Endothelial cell of umbilical vein (primary cell): ENCODE measurements around the gene GPR137B. TPM values are rescaled to one million over a fixed set of nuclear protein-coding genes. Genes with fewer than 3 reads are reported as not detected.

Experiments used
- BruUV-seq: library from RNA; stranded (reverse); fragments of 400-500 nt; replicated peaks from 2 replicates; lab custom pipeline; 2021; lab: Mats Ljungman, UMichigan
- CTCF ChIA-PET: fragments of 300-600, 350-600 bp; sonication (Branson Sonifier 250); formaldehyde crosslinking; loops from one replicate; lab custom pipeline; 2021; ENCODE audit warnings: antibody characterized with exemption, inconsistent platforms; lab: Charles Lee
- POLR2A ChIA-PET: fragments of 300-600, 350-600 bp; sonication (Branson Sonifier 250); formaldehyde crosslinking; loops from one replicate; lab custom pipeline; 2021; ENCODE audit warnings: antibody characterized with exemption, inconsistent platforms; lab: Charles Lee
- DNase-seq: peaks from one replicate; pipeline ENCODE4 v3.0.0-alpha.2; 2011; ENCODE audit warnings: low read depth, low spot score
- FAIRE-seq: peaks from 2 replicates; lab custom pipeline; 2011; peaks lifted over from hg19 to GRCh38; lab: Jason Lieb, UNC
- H2AFZ ChIP-seq: 2 replicates; pipeline ENCODE4 v1.6.0; 2012; ENCODE audit warnings: low read depth, low read length, control low read depth, inconsistent platforms
- H3K27ac ChIP-seq: 2 replicates; pipeline ENCODE4 v1.5.1; 2011; ENCODE audit warnings: low read depth, mild to moderate bottlenecking, control low read depth, low read length, moderate library complexity; ENCODE audit not compliant: insufficient read depth
- H3K27me3 ChIP-seq, 2 experiments: 2 replicates each; pipeline versions ENCODE4 v1.6.0 to v1.6.1; 2011; ENCODE audit warnings: low read length in 2 of 2, mixed read lengths in 1 of 2; ENCODE audit not compliant: control insufficient read depth in 2 of 2, insufficient read depth in 2 of 2
- H3K36me3 ChIP-seq, 2 experiments: 2 replicates in 1 of 2; 3 replicates in 1 of 2; pipeline ENCODE4 v1.5.1; 2011; ENCODE audit warnings: low read length in 2 of 2, mild to moderate bottlenecking in 1 of 2, moderate library complexity in 1 of 2; ENCODE audit not compliant: control insufficient read depth in 2 of 2, insufficient read depth in 2 of 2; ENCODE audit errors: extremely low read depth in 1 of 2
- H3K4me1 ChIP-seq: 3 replicates; pipeline ENCODE4 v1.5.1; 2011; ENCODE audit warnings: mild to moderate bottlenecking, low read length; ENCODE audit not compliant: control insufficient read depth, insufficient read depth; ENCODE audit errors: extremely low read depth
- H3K4me2 ChIP-seq: 2 replicates; pipeline ENCODE4 v1.6.1; 2011; ENCODE audit warnings: low read length, control low read depth, mixed read lengths; ENCODE audit not compliant: insufficient read depth
- H3K4me3 ChIP-seq, 3 experiments: fragments of 200-600 bp in 1 of 3; sonication (generic), shearing (Covaris generic) in 1 of 3; replicated peaks in 1 of 3; 2 replicates each; pipeline ENCODE4 v1.5.1; 2011 to 2016; ENCODE audit warnings: control low read depth in 3 of 3, low read length in 3 of 3, mild to moderate bottlenecking in 2 of 3, inconsistent platforms in 1 of 3, low read depth in 1 of 3, moderate library complexity in 1 of 3; ENCODE audit not compliant: insufficient read depth in 1 of 3
- H3K79me2 ChIP-seq: 2 replicates; pipeline ENCODE4 v1.6.0; 2012; ENCODE audit warnings: low read length, inconsistent platforms; ENCODE audit not compliant: control insufficient read depth, insufficient read depth
- H3K9ac ChIP-seq: replicated peaks from 2 replicates; pipeline ENCODE3; 2011; ENCODE audit warnings: low read length, control low read depth; ENCODE audit not compliant: insufficient read depth; ENCODE audit errors: extremely low read depth
- H3K9me1 ChIP-seq: replicated peaks from 3 replicates; pipeline ENCODE4 v1.6.0; 2011; ENCODE audit warnings: mild to moderate bottlenecking, low read length; ENCODE audit not compliant: control insufficient read depth, insufficient read depth; ENCODE audit errors: extremely low read depth
- H3K9me3 ChIP-seq: replicated peaks from 2 replicates; pipeline ENCODE4 v1.5.1; 2012; ENCODE audit warnings: low read length, inconsistent platforms; ENCODE audit not compliant: control insufficient read depth, insufficient read depth
- H4K20me1 ChIP-seq: replicated peaks from 2 replicates; pipeline ENCODE3; 2011; ENCODE audit warnings: mild to moderate bottlenecking, low read length; ENCODE audit not compliant: control insufficient read depth, insufficient read depth; ENCODE audit errors: extremely low read depth
- CTCF ChIP-seq, 2 donors: IDR thresholded peaks; 1 replicate in 1 of 2; 2 replicates in 1 of 2; pipeline ENCODE4 v1.5.1; 2011; ENCODE audit warnings: low read length in 2 of 2, mild to moderate bottlenecking in 2 of 2, moderate library complexity in 2 of 2, control low read depth in 1 of 2, inconsistent platforms in 1 of 2, low read depth in 1 of 2; ENCODE audit not compliant: insufficient read depth in 1 of 2; ENCODE audit errors: extremely low read depth in 1 of 2
- EZH2 ChIP-seq: IDR thresholded peaks from 2 replicates; pipeline ENCODE4 v1.6.1; 2012; ENCODE audit warnings: borderline replicate concordance, low read depth, mild to moderate bottlenecking, moderate library complexity, low read length, inconsistent platforms; ENCODE audit not compliant: severe bottlenecking
- FOS ChIP-seq: IDR thresholded peaks from 2 replicates; pipeline ENCODE4 v1.6.1; 2011; ENCODE audit warnings: mild to moderate bottlenecking, low read length, moderate library complexity, borderline replicate concordance; ENCODE audit not compliant: insufficient read depth
- GATA2 ChIP-seq: IDR thresholded peaks from 2 replicates; pipeline ENCODE4 v1.7.0; 2011; ENCODE audit warnings: low read depth, mild to moderate bottlenecking, moderate library complexity, mixed read lengths, low read length; ENCODE audit not compliant: insufficient read length, insufficient read depth
- JUN ChIP-seq: IDR thresholded peaks from 2 replicates; pipeline ENCODE4 v1.6.1; 2011; ENCODE audit warnings: borderline replicate concordance, low read depth; ENCODE audit not compliant: insufficient read length, insufficient read depth
- MAX ChIP-seq: IDR thresholded peaks from 2 replicates; pipeline ENCODE4 v1.6.1; 2011; ENCODE audit not compliant: insufficient read depth, insufficient read length
- MYC ChIP-seq: IDR thresholded peaks from one replicate; pipeline ENCODE4 v1.6.1; 2011; ENCODE audit warnings: mild to moderate bottlenecking, low read depth, low read length
- POLR2A ChIP-seq: IDR thresholded peaks from 2 replicates; pipeline ENCODE4 v1.6.1; 2012; ENCODE audit warnings: low read depth, mild to moderate bottlenecking, control low read depth, low read length
- POLR2AphosphoS5 ChIP-seq: IDR thresholded peaks from 2 replicates; pipeline ENCODE4 v1.6.1; 2012; ENCODE audit warnings: low read depth, mild to moderate bottlenecking, control low read depth, low read length, moderate library complexity; ENCODE audit not compliant: insufficient read depth
- dilution Hi-C: fragments of 300-500 bp; cut with MboI; formaldehyde crosslinking; loops from one replicate; pipeline ENCODE4 v1.15.0; 2019; ENCODE audit warnings: low sequenced_read_pairs; ENCODE audit not compliant: extremely low pct_ligation_motif_present
- intact Hi-C: fragments of 100-400 bp; cut with micrococcal nuclease; formaldehyde crosslinking; loops from one replicate; pipeline ENCODE4 v1.10.0; 2022
- polyA plus RNA-seq, 4 experiments: library from polyadenylated mRNA; depleted of rRNA in 3 of 4; stranded (reverse) in 3 of 4; unstranded in 1 of 4; fragments of >200 nt; gene quantifications; 2 replicates each; pipeline versions ENCODE4 v1.2.1 to v1.2.3, GENCODE V29; 2011 to 2012; ENCODE audit warnings: missing spikeins in 1 of 4
- total RNA-seq: library from RNA; stranded (reverse); gene quantifications from 2 replicates; pipeline ENCODE4 v1.2.3, GENCODE V29; 2021

GPR137B gene
- total and polyA plus RNA-seq, 2 donors (not counting 3 experiments of a cell fraction or from before 2014, with no cell fraction given): 7.8 to 11.9 TPM

GRCh38 chr1:236173174-236173767 lies 30.9 kb downstream of the GPR137B start:
- no peak for FAIRE-seq

More at GRCh38 chr1:236173174-236173767, 30.9 kb downstream of the GPR137B start:
- H2AFZ ChIP-seq: no peak overlapping the region
- H4K20me1 ChIP-seq: no peaks in the 10 kb centered on the region
- no peak for DNase-seq
- no TSS peak for BruUV-seq
- no peak overlapping the region for H3K4me2 ChIP-seq
- H3K36me3 ChIP-seq: peaks cover 0 to 2% of the 10 kb centered on the region in 2 experiments
- no peak overlapping the region for H3K4me3 ChIP-seq
- no peak overlapping the region for H3K27ac ChIP-seq
- intact Hi-C loops (no loop called here), dilution Hi-C loops (no loop called here)
- CTCF ChIA-PET: no interaction called here
- H3K27me3 ChIP-seq: no peaks in the 10 kb centered on the region
- H3K9me3 ChIP-seq: no peaks in the 10 kb centered on the region
- no peak overlapping the region for H3K9ac ChIP-seq
- H3K79me2 ChIP-seq: no peaks in the 10 kb centered on the region
- POLR2A ChIA-PET: no interaction called here
- no peaks in the 10 kb centered on the region for H3K4me1 ChIP-seq
- no peaks in the 10 kb centered on the region for H3K9me1 ChIP-seq
- TF ChIP-seq POLR2A: no peak
- TF ChIP-seq GATA2: no peak
- TF ChIP-seq MYC: no peak
- no peak for TF ChIP-seq CTCF (IDR thresholded peaks at IDR 0.05; ENCODE audit: extremely low read depth in 1 of 2, insufficient read depth in 1 of 2, low read depth in 1 of 2, low read length in 2 of 2)
- TF ChIP-seq FOS: no peak
- no peak for TF ChIP-seq MAX
- no peak for TF ChIP-seq JUN
- TF ChIP-seq EZH2: no peak
- no peak for TF ChIP-seq POLR2AphosphoS5
